HG03469 (cell line): ENCODE data around the gene PSMB7.

Experiments used
- ATAC-seq: cut with Tn5 transposase; IDR thresholded peaks from one replicate; pipeline ENCODE4 v1.9.1; 2021; ENCODE audit warnings: mild to moderate bottlenecking, moderate library complexity, moderate number of reproducible peaks; ENCODE audit not compliant: unreplicated experiment

The PSMB7 gene

GRCh38 chr9:124329206-124329792 lies 85.9 kb downstream of the PSMB7 start:
- ATAC-seq, result no peak

- no peak for ATAC-seq
These were observed 87.0 kb downstream of the PSMB7 start for GRCh38 chr9:124328285-124328684.

- ATAC-seq, result no peak
These were observed 87.8 kb downstream of the PSMB7 start for GRCh38 chr9:124327491-124327890.

- no peak for ATAC-seq
These were observed 88.9 kb downstream of the PSMB7 start for GRCh38 chr9:124326378-124326777.

GRCh38 chr9:124325816-124326215 lies 89.4 kb downstream of the PSMB7 start:
- ATAC-seq, result no peak

- ATAC-seq, result no peak
These were observed 91.3 kb downstream of the PSMB7 start for GRCh38 chr9:124323904-124324303.

- no peak for ATAC-seq
These were observed 92.4 kb downstream of the PSMB7 start for GRCh38 chr9:124322618-124323432.

GRCh38 chr9:124321935-124322334 lies 93.3 kb downstream of the PSMB7 start:
- ATAC-seq, result no peak

- ATAC-seq, result no peak
These were observed 93.8 kb downstream of the PSMB7 start for GRCh38 chr9:124321416-124321815.

GRCh38 chr9:124320062-124320973 lies 94.9 kb downstream of the PSMB7 start:
- ATAC-seq, result no peak

GRCh38 chr9:124315882-124316281 lies 99.4 kb downstream of the PSMB7 start:
- ATAC-seq, result no peak

GRCh38 chr9:124313940-124314339 lies 101.3 kb downstream of the PSMB7 start:
- no peak for ATAC-seq

GRCh38 chr9:124312290-124313265 lies 102.7 kb downstream of the PSMB7 start:
- ATAC-seq, result no peak

GRCh38 chr9:124311283-124311682 lies 104.0 kb downstream of the PSMB7 start:
- ATAC-seq, result no peak

- ATAC-seq, result no peak
These were observed 105.6 kb downstream of the PSMB7 start for GRCh38 chr9:124309667-124310084.

GRCh38 chr9:124308606-124309491 lies 106.4 kb downstream of the PSMB7 start:
- no peak for ATAC-seq

- no peak for ATAC-seq
These were observed 107.7 kb downstream of the PSMB7 start for GRCh38 chr9:124307379-124308030.

- no peak for ATAC-seq
These were observed 109.0 kb downstream of the PSMB7 start for GRCh38 chr9:124306098-124306735.
